Astrocyte of the spinal cord (primary cell): ENCODE measurements around the gene PDHX.

ENCODE experiments used
- DNase-seq: peaks from one replicate; pipeline ENCODE4 v3.0.0; 2011; ENCODE audit warnings: low read depth, low spot score
- H3K4me3 ChIP-seq: 2 replicates; pipeline ENCODE4 v1.5.1; 2011; ENCODE audit warnings: low read depth, mild to moderate bottlenecking, low read length, moderate library complexity
- CTCF ChIP-seq: IDR thresholded peaks from 2 replicates; pipeline ENCODE4 v1.5.1; 2012; ENCODE audit warnings: low read depth, mild to moderate bottlenecking, low read length, inconsistent platforms
- in situ Hi-C: cut with HindIII; loops from 2 replicates; pipeline ENCODE4 v1.10.0; 2017; ENCODE audit warnings: low sequenced_read_pairs

The PDHX gene

GRCh38 chr11:34897171-34897870, 19.1 kb upstream of the PDHX start:
- TF ChIP-seq CTCF = no peak
- H3K4me3 ChIP-seq = no peak overlapping the region
- DNase-seq = no peak
- in situ Hi-C loops = no loop called here

- DNase-seq = no peak
- no peak for TF ChIP-seq CTCF
- H3K4me3 ChIP-seq = no peak overlapping the region
- in situ Hi-C loops = no loop called here
These were observed 17.9 kb upstream of the PDHX start for GRCh38 chr11:34898474-34898873.

GRCh38 chr11:34899633-34900016, 16.8 kb upstream of the PDHX start:
- no peak for TF ChIP-seq CTCF
- H3K4me3 ChIP-seq = no peak overlapping the region
- DNase-seq = no peak
- in situ Hi-C loops = no loop called here

- no peak for DNase-seq
- in situ Hi-C loops = no loop called here
- no peak for TF ChIP-seq CTCF
These were observed 11.9 kb upstream of the PDHX start for GRCh38 chr11:34904421-34904955.

GRCh38 chr11:34905666-34906065, 10.8 kb upstream of the PDHX start:
- no peak for DNase-seq
- no peak overlapping the region for H3K4me3 ChIP-seq
- in situ Hi-C loops = no loop called here
- TF ChIP-seq CTCF = no peak

More at GRCh38 chr11:34904421-34904955, 11.9 kb upstream of the PDHX start:
- no peak overlapping the region for H3K4me3 ChIP-seq

- no peak for DNase-seq
- no peak for TF ChIP-seq CTCF
- no peak overlapping the region for H3K4me3 ChIP-seq
- in situ Hi-C loops = no loop called here
These were observed 8.4 kb upstream of the PDHX start for GRCh38 chr11:34907934-34908593.
